Activated T-cell treated with anti-CD3 and anti-CD28 coated beads, Interleukin-2, amount 50 U/mL, for 72 hours (primary cell): ENCODE data around the gene EFHC2. TPM values are rescaled to one million over a fixed set of nuclear protein-coding genes. Genes with fewer than 3 reads are reported as not detected.

ENCODE experiments used
- ATAC-seq, 2 donors: fragments of 150-1000 bp; cut with Tn5 transposase; replicated peaks in 1 of 2; 2 replicates each; pipeline ENCODE4 v1.10.0; 2021; ENCODE audit warnings: moderate library complexity in 2 of 2, mild to moderate bottlenecking in 1 of 2
- DNase-seq, 2 donors: peaks; one replicate each; pipeline ENCODE4 v3.0.0; 2021 to 2022; ENCODE audit warnings: mixed read lengths in 1 of 2
- H3K27ac Mint-ChIP-seq: one replicate; pipeline ENCODE4 v1.8.0; 2022; ENCODE audit warnings: mild to moderate bottlenecking, moderate library complexity, mixed read lengths
- H3K27me3 Mint-ChIP-seq: one replicate; pipeline ENCODE4 v1.8.0; 2022; ENCODE audit warnings: low read depth, mixed read lengths
- H3K36me3 Mint-ChIP-seq, 2 donors: one replicate each; pipeline ENCODE4 v1.8.0; 2022; ENCODE audit warnings: mixed read lengths in 2 of 2, mild to moderate bottlenecking in 1 of 2; ENCODE audit not compliant: insufficient read depth in 2 of 2
- H3K4me1 Mint-ChIP-seq: one replicate; pipeline ENCODE4 v1.8.0; 2022; ENCODE audit warnings: low read depth, mixed read lengths
- H3K4me3 Mint-ChIP-seq, 2 donors: one replicate each; pipeline ENCODE4 v1.8.0; 2022; ENCODE audit warnings: mild to moderate bottlenecking in 2 of 2, mixed read lengths in 2 of 2, moderate library complexity in 2 of 2
- H3K9me3 Mint-ChIP-seq, 2 donors: one replicate each; pipeline ENCODE4 v1.8.0; 2022; ENCODE audit warnings: mixed read lengths in 2 of 2
- total RNA-seq, 2 donors: library from RNA; stranded (reverse); gene quantifications; one replicate each; pipeline ENCODE4 v1.2.3, GENCODE V29; 2022

The EFHC2 gene
- total RNA-seq, 2 donors from 2014 or later = 0.53 to 0.79 TPM

- Mint-ChIP-seq H3K27ac (no peak overlapping the region), H3K36me3 (no peaks in the 10 kb centered on the region), H3K4me1 (no peaks in the 10 kb centered on the region), H3K27me3 (peaks cover 23% of the 10 kb centered on the region), H3K9me3 (peaks cover 2% of the 10 kb centered on the region in 2 donors), H3K4me3 (no peak overlapping the region)
- DNase-seq (no peak), ATAC-seq (no peak)
These were observed 186.7 kb downstream of the EFHC2 start for GRCh38 chrX:44156726-44157125.

DNA sequence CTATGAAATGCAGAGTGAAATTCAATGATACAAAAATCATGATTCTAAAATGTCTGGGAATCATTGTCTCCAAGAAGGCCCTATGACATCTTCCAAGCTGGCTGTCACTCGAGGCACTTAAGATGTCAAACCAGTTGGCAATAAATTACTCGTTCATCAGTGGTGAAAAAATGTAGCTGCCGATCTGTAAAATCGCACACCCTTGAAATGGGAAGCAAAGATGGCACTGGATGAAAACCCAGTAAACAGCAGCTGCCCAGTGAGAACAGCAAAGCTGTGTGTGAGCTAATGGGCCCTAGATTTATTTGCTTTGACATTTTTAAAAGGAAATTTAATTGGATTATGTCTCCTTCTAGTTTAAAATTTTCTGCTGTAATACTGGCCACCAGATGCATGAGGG lies 188.3 kb downstream of the EFHC2 start:
- DNase-seq = no peak
- peaks cover 2% of the 10 kb centered on the region in 2 donors for H3K9me3 Mint-ChIP-seq
- no peak for ATAC-seq
- H3K27ac Mint-ChIP-seq = no peak overlapping the region
- no peak overlapping the region for H3K4me3 Mint-ChIP-seq
- no peaks in the 10 kb centered on the region for H3K4me1 Mint-ChIP-seq
- no peaks in the 10 kb centered on the region for H3K36me3 Mint-ChIP-seq
- H3K27me3 Mint-ChIP-seq = peaks cover 30% of the 10 kb centered on the region

DNA sequence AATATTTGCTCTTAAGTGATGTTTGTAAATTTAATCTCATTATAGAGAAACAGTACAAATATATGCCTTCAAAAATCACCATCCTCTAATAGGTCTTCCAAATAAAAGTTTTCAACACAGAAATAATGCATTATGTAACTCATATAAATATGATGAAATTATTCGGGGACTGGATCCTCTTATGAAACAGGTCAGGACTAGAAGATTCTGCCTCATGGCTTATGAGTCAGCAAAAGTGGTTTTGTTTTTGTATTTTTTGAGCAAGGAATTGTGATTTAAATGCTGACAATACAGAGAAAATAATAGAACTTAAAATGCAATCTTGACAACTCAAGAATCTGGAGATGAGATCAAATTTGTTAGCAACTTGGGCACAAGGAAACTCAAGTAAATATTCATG lies 190.6 kb downstream of the EFHC2 start:
- H3K4me1 Mint-ChIP-seq = no peaks in the 10 kb centered on the region
- DNase-seq = no peak
- H3K27me3 Mint-ChIP-seq = peaks cover 22% of the 10 kb centered on the region
- no peak overlapping the region for H3K4me3 Mint-ChIP-seq
- H3K9me3 Mint-ChIP-seq = peaks cover 0 to 2% of the 10 kb centered on the region in 2 donors
- ATAC-seq = no peak
- H3K27ac Mint-ChIP-seq = no peak overlapping the region
- no peaks in the 10 kb centered on the region for H3K36me3 Mint-ChIP-seq

- no peak for DNase-seq
- peaks cover 40% of the 10 kb centered on the region for H3K27me3 Mint-ChIP-seq
- H3K4me1 Mint-ChIP-seq = no peaks in the 10 kb centered on the region
- no peaks in the 10 kb centered on the region for H3K36me3 Mint-ChIP-seq
- H3K9me3 Mint-ChIP-seq = no peaks in the 10 kb centered on the region
- ATAC-seq = no peak
- H3K4me3 Mint-ChIP-seq = no peak overlapping the region
- no peak overlapping the region for H3K27ac Mint-ChIP-seq
These were observed 196.3 kb downstream of the EFHC2 start for GRCh38 chrX:44147130-44147529.

- no peak for DNase-seq
- no peaks in the 10 kb centered on the region for H3K36me3 Mint-ChIP-seq
These were observed 199.1 kb downstream of the EFHC2 start for GRCh38 chrX:44144177-44144945.

DNA sequence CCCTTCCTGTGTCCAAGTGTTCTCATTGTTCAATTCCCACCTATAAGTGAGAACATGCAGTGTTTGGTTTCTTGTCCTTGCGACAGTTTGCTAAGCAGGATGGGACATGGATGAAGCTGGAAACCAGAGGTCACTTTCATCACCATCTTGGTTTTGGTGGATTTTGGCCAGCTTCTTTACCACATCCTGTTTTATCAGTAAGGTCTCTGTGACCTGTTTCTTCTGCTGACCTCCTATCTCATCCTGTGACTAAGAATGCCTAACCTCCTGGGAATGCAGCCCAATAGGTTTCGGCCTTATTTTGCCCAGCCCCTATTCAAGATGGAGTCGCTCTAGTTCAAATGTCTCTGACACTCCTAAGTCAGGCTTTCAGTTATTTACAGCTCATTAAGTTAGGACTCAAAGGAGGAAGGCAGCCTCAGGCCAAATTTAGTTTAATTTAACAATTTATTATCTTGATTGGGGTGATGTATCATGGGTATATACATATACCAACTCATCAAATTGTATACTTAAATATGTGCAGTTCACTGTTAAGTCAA lies 200.3 kb downstream of the EFHC2 start:
- DNase-seq (no peak), ATAC-seq (no peak)
- Mint-ChIP-seq H3K4me1 (no peaks in the 10 kb centered on the region), H3K9me3 (peaks cover 0 to 1% of the 10 kb centered on the region in 2 donors), H3K27ac (no peak overlapping the region), H3K4me3 (no peak overlapping the region), H3K36me3 (peaks cover 0 to 2% of the 10 kb centered on the region in 2 donors), H3K27me3 (peaks cover 40% of the 10 kb centered on the region)

More at GRCh38 chrX:44144177-44144945, 199.1 kb downstream of the EFHC2 start:
- H3K4me1 Mint-ChIP-seq = no peaks in the 10 kb centered on the region
- H3K9me3 Mint-ChIP-seq = no peaks in the 10 kb centered on the region
- ATAC-seq = no peak
- peaks cover 40% of the 10 kb centered on the region for H3K27me3 Mint-ChIP-seq
- no peak overlapping the region for H3K27ac Mint-ChIP-seq
- H3K4me3 Mint-ChIP-seq = no peak overlapping the region

DNA sequence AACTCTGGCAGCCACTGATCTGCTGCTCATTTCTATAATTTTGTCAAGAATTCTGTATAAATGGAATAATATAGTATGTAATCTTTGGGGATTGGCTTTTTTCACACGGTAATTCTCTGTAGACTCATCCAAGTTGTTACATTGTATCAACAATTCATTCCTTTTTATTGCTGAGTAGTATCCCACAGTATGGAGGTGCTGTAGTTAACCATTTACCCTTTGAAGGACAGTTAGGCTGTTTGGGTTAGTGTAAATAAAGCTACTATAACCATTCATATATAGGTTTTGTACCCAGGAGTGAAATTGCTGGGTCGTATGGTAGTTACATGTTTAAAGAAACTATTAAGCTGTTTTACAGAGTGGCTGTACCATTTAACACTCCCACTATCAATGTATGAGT lies 213.3 kb downstream of the EFHC2 start:
- peaks cover 31% of the 10 kb centered on the region for H3K27me3 Mint-ChIP-seq
- DNase-seq (no peak), ATAC-seq (no peak)
- H3K4me3 Mint-ChIP-seq = no peak overlapping the region
- H3K36me3 Mint-ChIP-seq = no peaks in the 10 kb centered on the region
- H3K4me1 Mint-ChIP-seq = no peaks in the 10 kb centered on the region
- no peak overlapping the region for H3K27ac Mint-ChIP-seq
- H3K9me3 Mint-ChIP-seq = no peaks in the 10 kb centered on the region

DNA sequence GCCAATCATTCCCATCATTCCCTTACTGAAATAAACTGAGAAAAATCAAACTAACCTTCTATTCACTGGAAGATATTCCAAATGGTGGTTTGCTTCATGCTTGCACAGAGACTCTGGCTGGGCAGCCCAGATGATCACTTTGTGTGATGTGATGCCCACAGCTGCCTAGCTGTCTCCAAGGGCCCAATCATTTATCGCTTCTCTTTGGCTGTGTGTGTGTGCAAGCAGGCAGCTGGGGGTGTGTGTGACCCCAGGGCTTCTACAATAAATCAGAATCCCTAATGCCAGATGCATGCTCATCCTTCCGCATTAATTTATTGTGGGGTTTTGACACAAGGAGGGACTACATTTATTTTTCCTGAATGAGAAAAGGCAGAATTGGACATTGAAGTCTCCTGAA lies 230.1 kb downstream of the EFHC2 start:
- Mint-ChIP-seq H3K36me3 (no peaks in the 10 kb centered on the region), H3K27ac (no peak overlapping the region), H3K9me3 (no peaks in the 10 kb centered on the region), H3K4me3 (no peak overlapping the region), H3K27me3 (peaks cover 9% of the 10 kb centered on the region), H3K4me1 (no peaks in the 10 kb centered on the region)
- DNase-seq = no peak
- ATAC-seq = no peak

DNA sequence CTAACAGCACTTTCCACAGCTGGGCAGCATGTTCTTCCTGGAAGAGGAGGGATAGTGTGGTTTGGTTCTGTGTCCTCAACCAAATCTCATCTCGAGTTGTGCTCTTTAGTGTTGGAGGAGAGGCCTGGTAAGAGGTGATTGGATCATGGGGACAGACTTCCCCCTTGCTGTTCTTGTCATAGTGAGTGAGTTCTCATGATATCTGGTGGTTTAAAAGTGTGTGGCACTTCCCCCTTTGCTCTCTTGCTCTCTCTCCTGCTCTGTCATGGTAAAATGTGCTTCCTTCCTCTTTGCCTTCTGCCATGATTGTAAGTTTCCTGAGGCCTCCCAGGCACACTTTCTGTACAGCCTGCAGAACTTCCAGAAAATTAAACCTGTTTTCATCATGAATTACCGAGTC lies 236.6 kb downstream of the EFHC2 start:
- no peak overlapping the region for H3K27ac Mint-ChIP-seq
- H3K9me3 Mint-ChIP-seq = peaks cover 7 to 11% of the 10 kb centered on the region in 2 donors
- H3K36me3 Mint-ChIP-seq = peaks cover 2 to 4% of the 10 kb centered on the region in 2 donors
- H3K4me3 Mint-ChIP-seq = no peak overlapping the region
- no peak for ATAC-seq
- H3K4me1 Mint-ChIP-seq = no peaks in the 10 kb centered on the region
- H3K27me3 Mint-ChIP-seq = peaks cover 30% of the 10 kb centered on the region
- DNase-seq = no peak

- ATAC-seq = no peak
- no peak for DNase-seq
- Mint-ChIP-seq H3K4me3 (no peak overlapping the region), H3K27me3 (peaks cover 36% of the 10 kb centered on the region), H3K4me1 (no peaks in the 10 kb centered on the region), H3K36me3 (peaks cover 2 to 4% of the 10 kb centered on the region in 2 donors), H3K27ac (no peak overlapping the region), H3K9me3 (peaks cover 7 to 11% of the 10 kb centered on the region in 2 donors)
These were observed 238.1 kb downstream of the EFHC2 start for GRCh38 chrX:44105228-44105913.

DNA sequence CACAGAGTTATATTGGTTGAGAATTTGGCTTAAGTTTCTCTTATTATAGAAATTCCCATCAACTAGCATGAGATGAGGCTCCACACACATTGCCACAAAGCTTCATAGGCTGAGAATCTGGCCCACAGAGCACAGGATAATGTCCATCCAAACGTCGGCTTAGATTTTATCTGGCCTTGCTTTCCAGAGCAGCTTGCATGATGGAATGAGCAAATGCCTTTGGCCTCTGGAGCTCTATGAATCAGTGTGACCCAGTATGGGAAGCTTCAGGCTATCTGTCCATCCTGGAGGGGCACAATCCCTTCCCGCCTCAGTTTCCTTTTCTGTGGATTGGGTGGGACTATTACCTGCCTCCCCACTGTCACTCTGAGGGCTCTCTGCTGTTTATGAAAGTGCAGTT lies 238.8 kb downstream of the EFHC2 start:
- no peak for DNase-seq
- H3K4me3 Mint-ChIP-seq = no peak overlapping the region
- peaks cover 7 to 11% of the 10 kb centered on the region in 2 donors for H3K9me3 Mint-ChIP-seq
- no peak for ATAC-seq
- H3K27me3 Mint-ChIP-seq = peaks cover 43% of the 10 kb centered on the region
- peaks cover 2 to 4% of the 10 kb centered on the region in 2 donors for H3K36me3 Mint-ChIP-seq
- no peaks in the 10 kb centered on the region for H3K4me1 Mint-ChIP-seq
- H3K27ac Mint-ChIP-seq = no peak overlapping the region

GRCh38 chrX:44101281-44101680 lies 242.2 kb downstream of the EFHC2 start:
- Mint-ChIP-seq H3K9me3 (peaks cover 3% of the 10 kb centered on the region in 2 donors), H3K36me3 (peaks cover 0 to under 1% of the 10 kb centered on the region in 2 donors), H3K27ac (no peak overlapping the region), H3K4me3 (no peak overlapping the region), H3K27me3 (peaks cover 36% of the 10 kb centered on the region), H3K4me1 (no peaks in the 10 kb centered on the region)
- ATAC-seq (no peak), DNase-seq (no peak)

DNA sequence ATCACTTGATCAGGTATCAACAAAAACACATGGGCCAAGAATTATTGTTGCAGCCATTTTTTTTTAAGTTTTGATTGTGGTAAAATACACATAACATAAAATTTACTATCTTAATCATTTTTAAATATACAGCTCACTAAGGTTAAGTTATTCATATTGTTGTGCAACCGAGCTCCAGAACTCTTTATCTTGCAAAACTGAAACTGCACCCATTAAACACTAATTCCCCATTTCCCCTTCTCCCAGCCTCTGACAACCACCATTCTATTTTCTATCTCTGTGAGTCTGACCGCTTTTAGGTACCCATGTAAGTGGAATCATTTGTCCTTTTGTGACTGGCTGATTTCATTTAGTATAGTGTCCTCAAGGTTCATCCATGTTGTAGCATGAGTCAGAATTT lies 244.1 kb downstream of the EFHC2 start:
- Mint-ChIP-seq H3K27me3 (peaks cover 35% of the 10 kb centered on the region), H3K27ac (no peak overlapping the region), H3K9me3 (no peaks in the 10 kb centered on the region), H3K4me3 (no peak overlapping the region), H3K4me1 (no peaks in the 10 kb centered on the region), H3K36me3 (no peaks in the 10 kb centered on the region)
- no peak for ATAC-seq
- DNase-seq = no peak
